A673 (cell line): ENCODE results near the gene ZSCAN4. TPM values are rescaled to one million over a fixed set of nuclear protein-coding genes. Genes with fewer than 3 reads are reported as not detected.

ENCODE experiments used
- BruUV-seq: library from RNA; stranded (reverse); fragments of 400-500 nt; replicated peaks from 2 replicates; lab custom pipeline; 2021; lab: Mats Ljungman, UMichigan
- CTCF ChIA-PET: fragments of 300-600 bp; sonication (Branson Sonifier 250); formaldehyde crosslinking; loops from one replicate; lab custom pipeline; 2022; ENCODE audit warnings: antibody characterized with exemption; lab: Charles Lee
- POLR2A ChIA-PET: fragments of 300-600 bp; sonication (Branson Sonifier 250); formaldehyde crosslinking; loops from one replicate; lab custom pipeline; 2022; ENCODE audit warnings: antibody characterized with exemption; ENCODE audit not compliant: low non-redundant PET; lab: Charles Lee
- DNase-seq: peaks from one replicate; pipeline ENCODE4 v3.0.0-alpha.2; 2015; ENCODE audit warnings: low spot score
- H3K27ac ChIP-seq: fragments of 200-600 bp; sonication (generic); 2 replicates; pipeline ENCODE4 v1.5.1; 2016; ENCODE audit warnings: mixed run types, low read depth, mild to moderate bottlenecking, mixed read lengths, antibody characterized with exemption, low read length; ENCODE audit not compliant: poor library complexity, severe bottlenecking
- H3K27me3 ChIP-seq: fragments of 200-600 bp; sonication (generic); replicated peaks from 2 replicates; pipeline ENCODE4 v1.6.1; 2017; ENCODE audit warnings: mixed run types, low read depth, mild to moderate bottlenecking, mixed read lengths, antibody characterized with exemption, low read length; ENCODE audit not compliant: insufficient read depth, poor library complexity
- H3K36me3 ChIP-seq: fragments of 200-600 bp; sonication (generic); 2 replicates; pipeline ENCODE4 v1.6.1; 2016; ENCODE audit warnings: mixed run types, mild to moderate bottlenecking, mixed read lengths, antibody characterized with exemption, low read length; ENCODE audit not compliant: insufficient read depth, poor library complexity, severe bottlenecking
- H3K4me1 ChIP-seq: fragments of 200-600 bp; sonication (generic); 2 replicates; pipeline ENCODE4 v1.6.1; 2017; ENCODE audit warnings: mixed run types, mild to moderate bottlenecking, mixed read lengths, antibody characterized with exemption, low read length; ENCODE audit not compliant: insufficient read depth, poor library complexity, severe bottlenecking
- H3K4me3 ChIP-seq: fragments of 200-600 bp; sonication (generic); 2 replicates; pipeline ENCODE4 v1.5.1; 2016; ENCODE audit warnings: low read depth, mixed run types, mild to moderate bottlenecking, mixed read lengths, low read length; ENCODE audit not compliant: poor library complexity, severe bottlenecking
- H3K9me3 ChIP-seq: fragments of 200-600 bp; sonication (generic); 2 replicates; pipeline ENCODE4 v1.6.1; 2016; ENCODE audit warnings: mixed run types, low read depth, mild to moderate bottlenecking, mixed read lengths, antibody characterized with exemption, low read length; ENCODE audit not compliant: poor library complexity, severe bottlenecking
- EZH2 ChIP-seq: fragments of 200-600 bp; sonication (generic); IDR thresholded peaks from 2 replicates; pipeline ENCODE4 v1.6.1; 2017; ENCODE audit warnings: borderline replicate concordance, low read depth, mild to moderate bottlenecking, mixed read lengths, antibody characterized with exemption, low read length; ENCODE audit not compliant: poor library complexity, severe bottlenecking
- intact Hi-C: fragments of 100-400 bp; cut with micrococcal nuclease; formaldehyde crosslinking; loops from one replicate; pipeline ENCODE4 v1.10.0; 2022; ENCODE audit not compliant: unreplicated experiment
- total RNA-seq: library from RNA; stranded (reverse); gene quantifications from 2 replicates; pipeline ENCODE4 v1.2.3, GENCODE V29; 2021
- TF ChIP-seq, protein P1 (sequence below): fragments of 300-800, 200-600 bp; sonication (generic); conservative IDR thresholded peaks from 2 replicates; pipeline ENCODE4 v1.5.1; 2017; ENCODE audit warnings: low read depth, mild to moderate bottlenecking, antibody characterized with exemption, low read length, moderate library complexity, mixed read lengths

Gene ZSCAN4
- total RNA-seq, 1 experiment from 2014 or later, result not detected

DNA sequence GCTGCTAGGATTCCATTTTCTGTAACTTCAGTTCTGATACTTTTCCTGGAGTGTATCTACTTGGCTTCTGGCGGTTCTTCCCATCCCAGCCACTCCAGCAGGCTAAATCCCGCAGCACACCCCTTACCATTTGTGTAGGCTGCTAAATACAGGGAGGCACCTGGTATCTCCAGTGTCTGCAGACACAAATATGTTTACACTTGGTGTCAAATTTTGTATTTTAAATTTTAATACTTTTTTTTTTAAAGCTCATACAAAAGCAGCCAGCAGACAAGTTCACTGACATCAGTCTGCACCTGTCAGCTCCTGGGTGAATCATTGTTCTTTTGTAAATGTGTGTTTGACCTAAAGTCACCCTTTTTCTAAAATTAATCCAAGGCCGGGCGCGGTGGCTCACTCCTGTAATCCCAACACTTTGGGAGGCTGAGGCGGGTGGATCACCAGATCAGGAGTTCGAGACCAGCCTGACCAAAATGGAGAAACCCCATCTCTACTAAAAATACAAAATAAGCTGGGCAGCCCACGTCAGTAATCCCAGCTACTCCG lies 3.4 kb upstream of the ZSCAN4 start:
- ChIA-PET CTCF (no interaction called here), POLR2A (no interaction called here)
- no peak overlapping the region for H3K4me3 ChIP-seq
- no peaks in the 10 kb centered on the region for H3K9me3 ChIP-seq
- intact Hi-C loops, result no loop called here
- H3K27ac ChIP-seq, result no peak overlapping the region
- BruUV-seq, result no TSS peak
- no peak for DNase-seq
- TF ChIP-seq, protein P1, sequence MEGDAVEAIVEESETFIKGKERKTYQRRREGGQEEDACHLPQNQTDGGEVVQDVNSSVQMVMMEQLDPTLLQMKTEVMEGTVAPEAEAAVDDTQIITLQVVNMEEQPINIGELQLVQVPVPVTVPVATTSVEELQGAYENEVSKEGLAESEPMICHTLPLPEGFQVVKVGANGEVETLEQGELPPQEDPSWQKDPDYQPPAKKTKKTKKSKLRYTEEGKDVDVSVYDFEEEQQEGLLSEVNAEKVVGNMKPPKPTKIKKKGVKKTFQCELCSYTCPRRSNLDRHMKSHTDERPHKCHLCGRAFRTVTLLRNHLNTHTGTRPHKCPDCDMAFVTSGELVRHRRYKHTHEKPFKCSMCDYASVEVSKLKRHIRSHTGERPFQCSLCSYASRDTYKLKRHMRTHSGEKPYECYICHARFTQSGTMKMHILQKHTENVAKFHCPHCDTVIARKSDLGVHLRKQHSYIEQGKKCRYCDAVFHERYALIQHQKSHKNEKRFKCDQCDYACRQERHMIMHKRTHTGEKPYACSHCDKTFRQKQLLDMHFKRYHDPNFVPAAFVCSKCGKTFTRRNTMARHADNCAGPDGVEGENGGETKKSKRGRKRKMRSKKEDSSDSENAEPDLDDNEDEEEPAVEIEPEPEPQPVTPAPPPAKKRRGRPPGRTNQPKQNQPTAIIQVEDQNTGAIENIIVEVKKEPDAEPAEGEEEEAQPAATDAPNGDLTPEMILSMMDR, result no peak
- no peak for TF ChIP-seq EZH2
- H3K36me3 ChIP-seq, result no peaks in the 10 kb centered on the region
- peaks cover 29% of the 10 kb centered on the region for H3K27me3 ChIP-seq
- no peaks in the 10 kb centered on the region for H3K4me1 ChIP-seq

DNA sequence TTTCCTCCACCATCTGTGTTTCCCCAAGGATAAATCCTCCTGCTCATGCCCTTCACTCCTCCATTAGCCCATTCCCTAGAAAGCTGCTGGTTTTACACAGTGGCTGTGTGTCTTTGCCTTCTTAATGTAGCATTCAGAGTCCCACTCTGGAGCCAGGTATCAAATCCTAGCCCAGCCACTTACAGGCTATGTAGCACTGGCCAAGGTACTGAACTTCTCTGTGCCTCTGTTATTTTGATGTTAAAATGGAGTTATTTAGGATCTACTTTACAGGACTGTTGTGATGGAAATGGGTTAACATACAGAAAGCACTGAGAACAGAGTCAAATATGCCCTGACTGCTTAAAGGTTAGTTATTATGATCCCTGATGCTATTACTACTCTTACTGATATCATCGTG lies 1.5 kb upstream of the ZSCAN4 start:
- intact Hi-C loops, result no loop called here
- Histone ChIP-seq H3K9me3 (no peaks in the 10 kb centered on the region), H3K36me3 (no peaks in the 10 kb centered on the region), H3K27me3 (peaks cover 24% of the 10 kb centered on the region), H3K27ac (no peak overlapping the region), H3K4me1 (no peaks in the 10 kb centered on the region), H3K4me3 (no peak overlapping the region)
- ChIA-PET CTCF (no interaction called here), POLR2A (no interaction called here)
- TF ChIP-seq EZH2, result no peak
- TF ChIP-seq, protein P1, result no peak
- no peak for DNase-seq
- BruUV-seq, result no TSS peak

DNA sequence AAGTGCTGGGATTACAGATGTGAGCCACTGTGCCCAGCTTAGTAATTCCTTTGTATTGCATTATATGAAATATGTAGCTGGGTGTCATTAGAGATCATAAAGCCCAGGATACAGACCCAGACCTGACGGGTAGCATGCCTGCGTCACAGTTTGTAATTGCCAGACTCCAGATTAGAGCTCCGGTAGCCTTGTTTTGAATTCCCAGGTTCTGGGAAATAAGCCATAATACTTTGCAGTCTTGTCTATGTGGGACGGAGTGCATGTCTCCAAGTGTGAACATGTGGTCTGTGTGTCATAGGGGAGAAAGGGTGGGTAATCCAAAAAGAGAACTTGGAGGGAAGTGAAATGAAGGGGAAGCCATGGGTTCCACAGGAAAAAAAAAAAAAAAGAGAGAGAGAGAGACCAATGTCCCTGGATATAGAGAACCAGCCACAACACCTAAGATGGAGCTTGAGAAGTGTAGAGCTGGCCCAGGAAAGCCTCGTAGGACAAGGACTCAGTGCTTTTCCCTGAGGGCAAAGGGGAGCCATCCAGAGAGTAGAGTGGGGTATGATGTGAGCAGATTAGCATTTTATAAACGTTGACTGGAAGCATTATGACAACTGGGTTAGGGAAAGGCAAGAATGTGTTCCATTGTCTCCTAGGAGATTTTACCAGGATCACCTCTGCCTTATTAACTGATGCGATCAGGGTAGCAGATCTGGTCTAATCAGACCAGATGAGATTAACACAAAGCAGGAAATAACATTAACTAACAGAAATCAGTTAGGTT lies 2.6 kb downstream of the ZSCAN4 start:
- intact Hi-C loops, result no loop called here
- no peak overlapping the region for H3K27ac ChIP-seq
- TF ChIP-seq, protein P1, result no peak
- TF ChIP-seq EZH2, result no peak
- no peaks in the 10 kb centered on the region for H3K36me3 ChIP-seq
- no peaks in the 10 kb centered on the region for H3K9me3 ChIP-seq
- H3K4me1 ChIP-seq, result no peaks in the 10 kb centered on the region
- ChIA-PET CTCF (no interaction called here), POLR2A (no interaction called here)
- no peak overlapping the region for H3K4me3 ChIP-seq
- BruUV-seq, result no TSS peak
- no peak for DNase-seq
- peaks cover 5% of the 10 kb centered on the region for H3K27me3 ChIP-seq
